ENCODE results near the gene IGSF9. TPM values are rescaled to one million over a fixed set of nuclear protein-coding genes. Genes with fewer than 3 reads are reported as not detected.
A peak's percentile ranks its signal among the peaks of the same experiment; 100 is the strongest.

Gene IGSF9
- total and polyA plus RNA-seq, 10 of the 15 experiments (the other 5 are each of a cell fraction or from before 2014, with no cell fraction given): 0.04 to 0.07 TPM; not detected in 8

GRCh38 chr1:159915571-159916241, 29.7 kb downstream of the IGSF9 start:
- no peaks in the 10 kb centered on the region for H3K27me3 ChIP-seq (replicated peaks in 1 of 2; ENCODE audit: control insufficient read depth in 2 of 2, insufficient read depth in 2 of 2, low read length in 1 of 2)
- no peak overlapping the region for H3K27ac ChIP-seq (ENCODE audit: control insufficient read depth, insufficient read depth)
- TF ChIP-seq POLR2AphosphoS5 (IDR thresholded peaks at IDR 0.05; ENCODE audit: low read length): peak; percentile 66
- no peak for TF ChIP-seq SREBF1 (IDR thresholded peaks at IDR 0.05; ENCODE audit: low read length)
- TF ChIP-seq, protein P1, sequence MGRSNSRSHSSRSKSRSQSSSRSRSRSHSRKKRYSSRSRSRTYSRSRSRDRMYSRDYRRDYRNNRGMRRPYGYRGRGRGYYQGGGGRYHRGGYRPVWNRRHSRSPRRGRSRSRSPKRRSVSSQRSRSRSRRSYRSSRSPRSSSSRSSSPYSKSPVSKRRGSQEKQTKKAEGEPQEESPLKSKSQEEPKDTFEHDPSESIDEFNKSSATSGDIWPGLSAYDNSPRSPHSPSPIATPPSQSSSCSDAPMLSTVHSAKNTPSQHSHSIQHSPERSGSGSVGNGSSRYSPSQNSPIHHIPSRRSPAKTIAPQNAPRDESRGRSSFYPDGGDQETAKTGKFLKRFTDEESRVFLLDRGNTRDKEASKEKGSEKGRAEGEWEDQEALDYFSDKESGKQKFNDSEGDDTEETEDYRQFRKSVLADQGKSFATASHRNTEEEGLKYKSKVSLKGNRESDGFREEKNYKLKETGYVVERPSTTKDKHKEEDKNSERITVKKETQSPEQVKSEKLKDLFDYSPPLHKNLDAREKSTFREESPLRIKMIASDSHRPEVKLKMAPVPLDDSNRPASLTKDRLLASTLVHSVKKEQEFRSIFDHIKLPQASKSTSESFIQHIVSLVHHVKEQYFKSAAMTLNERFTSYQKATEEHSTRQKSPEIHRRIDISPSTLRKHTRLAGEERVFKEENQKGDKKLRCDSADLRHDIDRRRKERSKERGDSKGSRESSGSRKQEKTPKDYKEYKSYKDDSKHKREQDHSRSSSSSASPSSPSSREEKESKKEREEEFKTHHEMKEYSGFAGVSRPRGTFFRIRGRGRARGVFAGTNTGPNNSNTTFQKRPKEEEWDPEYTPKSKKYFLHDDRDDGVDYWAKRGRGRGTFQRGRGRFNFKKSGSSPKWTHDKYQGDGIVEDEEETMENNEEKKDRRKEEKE (IDR thresholded peaks at IDR 0.05): no peak
- TF ChIP-seq POLR2A (IDR thresholded peaks at IDR 0.05; ENCODE audit: low read depth, low read length): 0 out of 2 replicates have a peak, but pooled peaks have one; percentile 16
- CTCF ChIA-PET: interaction anchor here (0.9 to 2.5 kb wide), 5 partner anchors 21 to 92 kb away, joined by 3 to 8 read pairs (median 4); no protein-coding TSS in a partner anchor
- H3K79me2 ChIP-seq (ENCODE audit: control insufficient read depth, insufficient read depth, low read length): peaks cover 14% of the 10 kb centered on the region
- H2AFZ ChIP-seq (ENCODE audit: control insufficient read depth, low read depth, low read length): no peak overlapping the region
- H3K4me1 ChIP-seq (ENCODE audit: control insufficient read depth, insufficient read depth, low read length): peaks cover 20% of the 10 kb centered on the region
- POLR2A ChIA-PET: interaction anchor here (1.1 kb wide), 1 partner anchor 12 kb away, joined by 3 read pairs; no protein-coding TSS in a partner anchor
- intact Hi-C loops (cut with micrococcal nuclease; ENCODE audit: unreplicated experiment): no loop called here
- no peaks in the 10 kb centered on the region for H4K20me1 ChIP-seq (ENCODE audit: control insufficient read depth, insufficient read depth)
- no TSS peak for BruUV-seq (replicated peaks)
- ATAC-seq: peak; percentile 6; the same call in 2 of the 3 replicates
- RAD21 ChIA-PET (ENCODE audit: unreplicated experiment): interaction anchor here (1.2 kb wide), 1 partner anchor 26 kb away, joined by 4 read pairs; no protein-coding TSS in a partner anchor
- H3K9ac ChIP-seq (ENCODE audit: control insufficient read depth, insufficient read depth, low read length): no peak overlapping the region
- FAIRE-seq: no peak
- SMC1A ChIA-PET (ENCODE audit: uncharacterized antibody, unreplicated experiment): interaction anchor here (0.8 to 1.7 kb wide), 5 partner anchors 8 to 92 kb away, joined by 3 to 4 read pairs (median 3); no protein-coding TSS in a partner anchor
- no peaks in the 10 kb centered on the region for H3K9me3 ChIP-seq (replicated peaks; ENCODE audit: control insufficient read depth, insufficient read depth, low read length)
- H3K4me2 ChIP-seq (ENCODE audit: control insufficient read depth, insufficient read depth): no peak overlapping the region
- no peak overlapping the region for H3K4me3 ChIP-seq
- 77% methylated on average over 5 of the region's 5 CpGs for WGBS (ENCODE audit: insufficient coverage, insufficient replicate concordance, low lambda C conversion rate, missing lambda C conversion rate)
- peaks cover 8 to 28% of the 10 kb centered on the region in 2 experiments; a peak in 3 of 4 replicates for H3K36me3 ChIP-seq (ENCODE audit: control insufficient read depth in 2 of 2, insufficient read depth in 2 of 2, low read length in 1 of 2)
- DNase-seq (ENCODE audit: low read depth, low spot score): no peak
- in situ Hi-C loops (cut with MboI): no loop called here
